GM12878 (cell line): ENCODE results near the gene INPP5D. TPM values are rescaled to one million over a fixed set of nuclear protein-coding genes. Genes with fewer than 3 reads are reported as not detected.

Experiments
- ATF3 ChIP-seq: IDR thresholded peaks from 2 replicates; pipeline ENCODE4 v1.6.1; 2011; ENCODE audit warnings: low read depth, mild to moderate bottlenecking, low read length, moderate library complexity, borderline replicate concordance; ENCODE audit errors: extremely low read depth
- BCLAF1 ChIP-seq: fragments of 450-650 bp; IDR thresholded peaks from 2 replicates; pipeline ENCODE4 v1.6.1; 2017; ENCODE audit warnings: antibody characterized with exemption, mild to moderate bottlenecking, moderate library complexity
- EED ChIP-seq: sonication (generic); IDR thresholded peaks from 2 replicates; pipeline ENCODE4 v1.6.1; 2016; ENCODE audit warnings: antibody characterized with exemption, low read depth
- SKIL ChIP-seq: fragments of 450-650 bp; IDR thresholded peaks from 2 replicates; pipeline ENCODE4 v1.6.1; 2017; ENCODE audit warnings: mild to moderate bottlenecking, low read depth, inconsistent platforms; ENCODE audit not compliant: poor library complexity, severe bottlenecking
- ZBTB33 ChIP-seq: fragments of 450-650 bp; IDR thresholded peaks from 2 replicates; pipeline ENCODE4 v1.6.1; 2017; ENCODE audit warnings: mild to moderate bottlenecking
- ZNF217 ChIP-seq: fragments of 450-650 bp; IDR thresholded peaks from 2 replicates; pipeline ENCODE4 v1.6.1; 2017; ENCODE audit warnings: antibody characterized with exemption, mild to moderate bottlenecking
- polyA plus RNA-seq, 11 experiments: library from polyadenylated mRNA; depleted of rRNA in 4 of 11; unstranded in 6 of 11; stranded (reverse) in 5 of 11; fragments of >200 nt; fragmentation: Nextera tagmentation in 4 of 11; fragmentation: Illumina TruSeq in 1 of 11; extraction: Ambion mirVana in 4 of 11; extraction: Trizol in 1 of 11; gene quantifications; 1 replicate in 1 of 11; 2 replicates in 10 of 11; pipeline versions ENCODE4 v1.2.1 to v1.2.3, GENCODE V29; 2011 to 2016; ENCODE audit warnings: inconsistent platforms in 2 of 11, missing spikeins in 2 of 11, low read depth in 1 of 11
- total RNA-seq, 4 experiments: library from RNA; depleted of rRNA in 3 of 4; stranded (reverse); fragments of >200 nt in 3 of 4; fragmentation: Illumina TruSeq in 1 of 4; extraction: Trizol in 1 of 4; gene quantifications; 2 replicates each; pipeline versions ENCODE4 v1.2.1 to v1.2.3, GENCODE V29; 2013 to 2021

Gene INPP5D
- total and polyA plus RNA-seq, 10 of the 15 experiments (the other 5 are each of a cell fraction or from before 2014, with no cell fraction given): 11.8 to 139 (median 88.8) TPM

- no peak for TF ChIP-seq ATF3
- TF ChIP-seq BCLAF1: no peak
- TF ChIP-seq ZNF217: no peak
- TF ChIP-seq SKIL: no peak
- peak; percentile 38 for TF ChIP-seq EED
- no peak for TF ChIP-seq ZBTB33
These were observed 24.3 kb downstream of the INPP5D start (continued) for GRCh38 chr2:233084488-233084887.
